HEK293 (cell line): Measurements from ENCODE around the gene VRTN.
A peak's percentile ranks its signal among the peaks of the same experiment; 100 is the strongest.

ENCODE experiments used
- CTCF ChIA-PET: fragments of 350-600 bp; formaldehyde crosslinking; extraction: SDS; loops from one replicate; lab custom pipeline; 2021; ENCODE audit warnings: antibody characterized with exemption; lab: Yijun Ruan, JAX
- POLR2A ChIA-PET: fragments of 300-600 bp; formaldehyde crosslinking; extraction: SDS; loops from one replicate; lab custom pipeline; 2020; ENCODE audit warnings: antibody characterized with exemption, inconsistent platforms; lab: Yijun Ruan, JAX
- H3K27ac ChIP-seq: fragments of 200-500 bp; sonication (Bioruptor generic); 2 replicates; pipeline ENCODE4 v1.5.1; 2014; ENCODE audit warnings: low read depth, low read length, control low read depth, inconsistent platforms; ENCODE audit errors: extremely low read depth
- H3K36me3 ChIP-seq, 2 experiments: fragments of 200-500 bp in 1 of 2; sonication (Bioruptor generic) in 1 of 2; 1 replicate in 1 of 2; 2 replicates in 1 of 2; pipeline ENCODE4 v1.5.1; 2014 to 2017; ENCODE audit warnings: inconsistent platforms in 2 of 2, low read length in 2 of 2; ENCODE audit not compliant: control insufficient read depth in 2 of 2, insufficient read depth in 1 of 2
- H3K4me1 ChIP-seq: fragments of 200-500 bp; sonication (Bioruptor generic); 2 replicates; pipeline ENCODE4 v1.5.1; 2014; ENCODE audit warnings: mild to moderate bottlenecking, low read length, inconsistent platforms; ENCODE audit not compliant: control insufficient read depth, insufficient read depth
- H3K4me3 ChIP-seq: 2 replicates; pipeline ENCODE4 v1.5.1; 2011; ENCODE audit warnings: low read depth, mild to moderate bottlenecking, control low read depth, low read length, moderate library complexity
- H3K9me3 ChIP-seq: fragments of 200-500 bp; sonication (Bioruptor generic); 2 replicates; pipeline ENCODE4 v1.5.1; 2014; ENCODE audit warnings: low read depth, low read length, inconsistent platforms; ENCODE audit not compliant: control insufficient read depth, insufficient read depth
- ZNF121 ChIP-seq: fragments of 450-650 bp; formaldehyde crosslinking; IDR thresholded peaks from 2 replicates; pipeline ENCODE4 v1.5.1; 2016; ENCODE audit warnings: missing biosample characterization, missing genetic modification characterization
- ZNF133 ChIP-seq: fragments of 450-650 bp; formaldehyde crosslinking; IDR thresholded peaks from 2 replicates; pipeline ENCODE4 v1.5.1; 2016; ENCODE audit warnings: missing biosample characterization, missing genetic modification characterization
- ZNF23 ChIP-seq: fragments of 450-650 bp; formaldehyde crosslinking; IDR thresholded peaks from 2 replicates; pipeline ENCODE4 v1.5.1; 2016; ENCODE audit warnings: missing biosample characterization, missing genetic modification characterization, borderline replicate concordance
- ZNF274 ChIP-seq, 2 experiments: fragments of 200-500 bp in 1 of 2; fragments of 450-650 bp in 1 of 2; sonication (Bioruptor generic) in 1 of 2; formaldehyde crosslinking in 1 of 2; IDR thresholded peaks; 2 replicates each; pipeline versions ENCODE4 v1.5.1 to v1.6.1; 2014 to 2016; ENCODE audit warnings: borderline replicate concordance in 1 of 2, inconsistent platforms in 1 of 2, low read length in 1 of 2, missing biosample characterization in 1 of 2, missing genetic modification characterization in 1 of 2
- ZNF37A ChIP-seq: fragments of 450-650 bp; IDR thresholded peaks from 2 replicates; pipeline ENCODE4 v1.5.1; 2018; ENCODE audit warnings: missing biosample characterization, missing genetic modification characterization
- ZNF391 ChIP-seq: fragments of 450-650 bp; formaldehyde crosslinking; IDR thresholded peaks from 2 replicates; pipeline ENCODE4 v1.5.1; 2016; ENCODE audit warnings: low read depth, missing biosample characterization, missing genetic modification characterization, borderline replicate concordance
- ZNF423 ChIP-seq: fragments of 450-650 bp; formaldehyde crosslinking; IDR thresholded peaks from 2 replicates; pipeline ENCODE4 v1.5.1; 2016; ENCODE audit warnings: missing biosample characterization, missing genetic modification characterization
- ZNF548 ChIP-seq: fragments of 450-650 bp; formaldehyde crosslinking; IDR thresholded peaks from 2 replicates; pipeline ENCODE4 v1.5.1; 2016; ENCODE audit warnings: missing biosample characterization, missing genetic modification characterization
- ZNF571 ChIP-seq: fragments of 450-650 bp; formaldehyde crosslinking; IDR thresholded peaks from 2 replicates; pipeline ENCODE4 v1.5.0; 2017; ENCODE audit warnings: missing biosample characterization, missing genetic modification characterization
- ZNF658 ChIP-seq: fragments of 450-650 bp; formaldehyde crosslinking; IDR thresholded peaks from 2 replicates; pipeline ENCODE4; 2016; ENCODE audit warnings: missing biosample characterization, missing genetic modification characterization
- ZNF791 ChIP-seq: fragments of 450-650 bp; formaldehyde crosslinking; IDR thresholded peaks from 2 replicates; pipeline ENCODE4 v1.5.1; 2016; ENCODE audit warnings: missing biosample characterization, missing genetic modification characterization
- TF ChIP-seq, protein P1 (sequence below): fragments of 450-650 bp; formaldehyde crosslinking; IDR thresholded peaks from 2 replicates; pipeline ENCODE4 v1.5.1; 2016; ENCODE audit warnings: missing biosample characterization, missing genetic modification characterization
- TF ChIP-seq, protein P2 (sequence below): fragments of 450-650 bp; formaldehyde crosslinking; IDR thresholded peaks from 2 replicates; pipeline ENCODE4 v1.5.1; 2016; ENCODE audit warnings: missing biosample characterization, missing genetic modification characterization
- TF ChIP-seq, protein P3 (sequence below): fragments of 450-650 bp; formaldehyde crosslinking; IDR thresholded peaks from 2 replicates; pipeline ENCODE4 v1.5.1; 2016; ENCODE audit warnings: missing biosample characterization, missing genetic modification characterization
- TF ChIP-seq, protein P4 (sequence below): fragments of 450-650 bp; formaldehyde crosslinking; IDR thresholded peaks from 2 replicates; pipeline ENCODE4 v1.5.1; 2016; ENCODE audit warnings: missing biosample characterization, missing genetic modification characterization
- TF ChIP-seq, protein P5 (sequence below): fragments of 450-650 bp; formaldehyde crosslinking; IDR thresholded peaks from 2 replicates; pipeline ENCODE4 v1.5.0; 2017; ENCODE audit warnings: missing biosample characterization, missing genetic modification characterization, borderline replicate concordance

VRTN gene

DNA sequence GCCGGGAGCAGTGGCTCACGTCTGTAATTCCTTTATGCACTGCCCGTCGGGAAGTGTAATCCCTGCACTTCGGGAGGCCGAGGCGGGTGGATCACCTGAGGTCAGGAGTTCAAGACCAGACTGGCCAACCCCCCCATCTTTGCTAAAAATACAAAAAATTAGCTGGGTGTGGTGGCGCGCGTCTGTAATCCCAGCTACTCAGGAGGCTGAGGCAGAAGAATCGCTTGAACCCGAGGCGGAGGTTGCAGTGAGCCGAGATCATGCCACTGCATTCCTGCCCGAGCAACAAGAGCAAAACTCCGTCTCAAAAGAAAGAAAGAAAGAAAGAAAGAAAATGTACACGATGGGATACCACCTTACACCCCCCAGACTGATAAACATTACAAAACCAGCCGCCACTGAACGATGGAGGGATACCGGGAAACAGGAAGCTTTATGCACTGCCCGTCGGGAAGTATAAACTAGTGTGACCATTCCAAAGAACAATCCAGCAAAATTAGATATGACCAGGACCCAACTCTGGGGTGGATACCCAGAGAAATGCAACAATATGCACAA lies 46.6 kb upstream of the VRTN start (continued):
- TF ChIP-seq, protein P1, sequence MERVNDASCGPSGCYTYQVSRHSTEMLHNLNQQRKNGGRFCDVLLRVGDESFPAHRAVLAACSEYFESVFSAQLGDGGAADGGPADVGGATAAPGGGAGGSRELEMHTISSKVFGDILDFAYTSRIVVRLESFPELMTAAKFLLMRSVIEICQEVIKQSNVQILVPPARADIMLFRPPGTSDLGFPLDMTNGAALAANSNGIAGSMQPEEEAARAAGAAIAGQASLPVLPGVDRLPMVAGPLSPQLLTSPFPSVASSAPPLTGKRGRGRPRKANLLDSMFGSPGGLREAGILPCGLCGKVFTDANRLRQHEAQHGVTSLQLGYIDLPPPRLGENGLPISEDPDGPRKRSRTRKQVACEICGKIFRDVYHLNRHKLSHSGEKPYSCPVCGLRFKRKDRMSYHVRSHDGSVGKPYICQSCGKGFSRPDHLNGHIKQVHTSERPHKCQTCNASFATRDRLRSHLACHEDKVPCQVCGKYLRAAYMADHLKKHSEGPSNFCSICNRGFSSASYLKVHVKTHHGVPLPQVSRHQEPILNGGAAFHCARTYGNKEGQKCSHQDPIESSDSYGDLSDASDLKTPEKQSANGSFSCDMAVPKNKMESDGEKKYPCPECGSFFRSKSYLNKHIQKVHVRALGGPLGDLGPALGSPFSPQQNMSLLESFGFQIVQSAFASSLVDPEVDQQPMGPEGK = no peak
- TF ChIP-seq ZNF791 (tag by site-specific recombination) (no peak), ZNF391 (tag by site-specific recombination) (no peak)

DNA sequence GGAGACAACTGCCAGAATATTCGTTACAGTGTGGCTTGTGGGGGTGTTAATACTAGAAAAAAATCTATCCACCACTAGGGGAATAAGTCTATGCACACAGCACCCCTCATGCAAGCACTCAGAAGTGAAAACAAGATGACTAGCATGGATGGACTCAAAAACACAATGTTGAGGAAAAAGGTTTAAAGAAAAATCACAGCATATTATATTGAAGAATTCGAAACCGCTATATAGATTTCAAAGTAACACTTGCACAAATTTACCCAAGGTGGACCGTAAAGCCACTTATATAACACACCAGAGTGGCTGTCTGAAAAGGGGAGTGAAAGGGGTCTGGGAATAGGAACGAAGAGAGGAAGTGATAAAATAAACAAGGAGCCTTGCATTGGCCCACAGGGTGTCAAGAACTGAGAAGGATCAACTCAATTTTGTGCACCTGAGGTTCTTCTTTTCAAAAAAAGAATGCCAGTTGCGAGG lies 46.1 kb upstream of the VRTN start:
- peaks cover 17 to 32% of the 10 kb centered on the region in 2 experiments; a peak in 2 of 3 replicates for H3K36me3 ChIP-seq
- TF ChIP-seq ZNF658 = no peak
- TF ChIP-seq, protein P2, sequence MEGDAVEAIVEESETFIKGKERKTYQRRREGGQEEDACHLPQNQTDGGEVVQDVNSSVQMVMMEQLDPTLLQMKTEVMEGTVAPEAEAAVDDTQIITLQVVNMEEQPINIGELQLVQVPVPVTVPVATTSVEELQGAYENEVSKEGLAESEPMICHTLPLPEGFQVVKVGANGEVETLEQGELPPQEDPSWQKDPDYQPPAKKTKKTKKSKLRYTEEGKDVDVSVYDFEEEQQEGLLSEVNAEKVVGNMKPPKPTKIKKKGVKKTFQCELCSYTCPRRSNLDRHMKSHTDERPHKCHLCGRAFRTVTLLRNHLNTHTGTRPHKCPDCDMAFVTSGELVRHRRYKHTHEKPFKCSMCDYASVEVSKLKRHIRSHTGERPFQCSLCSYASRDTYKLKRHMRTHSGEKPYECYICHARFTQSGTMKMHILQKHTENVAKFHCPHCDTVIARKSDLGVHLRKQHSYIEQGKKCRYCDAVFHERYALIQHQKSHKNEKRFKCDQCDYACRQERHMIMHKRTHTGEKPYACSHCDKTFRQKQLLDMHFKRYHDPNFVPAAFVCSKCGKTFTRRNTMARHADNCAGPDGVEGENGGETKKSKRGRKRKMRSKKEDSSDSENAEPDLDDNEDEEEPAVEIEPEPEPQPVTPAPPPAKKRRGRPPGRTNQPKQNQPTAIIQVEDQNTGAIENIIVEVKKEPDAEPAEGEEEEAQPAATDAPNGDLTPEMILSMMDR = peak; percentile 27
- TF ChIP-seq ZNF571 = no peak
- TF ChIP-seq, protein P3, sequence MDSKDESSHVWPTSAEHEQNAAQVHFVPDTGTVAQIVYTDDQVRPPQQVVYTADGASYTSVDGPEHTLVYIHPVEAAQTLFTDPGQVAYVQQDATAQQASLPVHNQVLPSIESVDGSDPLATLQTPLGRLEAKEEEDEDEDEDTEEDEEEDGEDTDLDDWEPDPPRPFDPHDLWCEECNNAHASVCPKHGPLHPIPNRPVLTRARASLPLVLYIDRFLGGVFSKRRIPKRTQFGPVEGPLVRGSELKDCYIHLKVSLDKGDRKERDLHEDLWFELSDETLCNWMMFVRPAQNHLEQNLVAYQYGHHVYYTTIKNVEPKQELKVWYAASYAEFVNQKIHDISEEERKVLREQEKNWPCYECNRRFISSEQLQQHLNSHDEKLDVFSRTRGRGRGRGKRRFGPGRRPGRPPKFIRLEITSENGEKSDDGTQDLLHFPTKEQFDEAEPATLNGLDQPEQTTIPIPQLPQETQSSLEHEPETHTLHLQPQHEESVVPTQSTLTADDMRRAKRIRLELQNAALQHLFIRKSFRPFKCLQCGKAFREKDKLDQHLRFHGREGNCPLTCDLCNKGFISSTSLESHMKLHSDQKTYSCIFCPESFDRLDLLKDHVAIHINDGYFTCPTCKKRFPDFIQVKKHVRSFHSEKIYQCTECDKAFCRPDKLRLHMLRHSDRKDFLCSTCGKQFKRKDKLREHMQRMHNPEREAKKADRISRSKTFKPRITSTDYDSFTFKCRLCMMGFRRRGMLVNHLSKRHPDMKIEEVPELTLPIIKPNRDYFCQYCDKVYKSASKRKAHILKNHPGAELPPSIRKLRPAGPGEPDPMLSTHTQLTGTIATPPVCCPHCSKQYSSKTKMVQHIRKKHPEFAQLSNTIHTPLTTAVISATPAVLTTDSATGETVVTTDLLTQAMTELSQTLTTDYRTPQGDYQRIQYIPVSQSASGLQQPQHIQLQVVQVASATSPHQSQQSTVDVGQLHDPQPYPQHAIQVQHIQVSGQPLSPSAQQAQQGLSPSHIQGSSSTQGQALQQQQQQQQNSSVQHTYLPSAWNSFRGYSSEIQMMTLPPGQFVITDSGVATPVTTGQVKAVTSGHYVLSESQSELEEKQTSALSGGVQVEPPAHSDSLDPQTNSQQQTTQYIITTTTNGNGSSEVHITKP (tag by site-specific recombination) = 0 out of 2 replicates have a peak, but pooled peaks have one; percentile 6
- POLR2A ChIA-PET = interaction anchor here (0.8 to 1.5 kb wide), 8 partner anchors 9 to 461 kb away, joined by 3 to 7 read pairs (median 4); partner anchors contain the start of genes ISCA2 and NPC2
- H3K4me3 ChIP-seq = peak overlapping the region; percentile 92
- peak overlapping the region; percentile 68 for H3K27ac ChIP-seq
- H3K9me3 ChIP-seq = no peaks in the 10 kb centered on the region
- H3K4me1 ChIP-seq = no peaks in the 10 kb centered on the region
- CTCF ChIA-PET = interaction anchor here (0.6 to 1.6 kb wide), 7 partner anchors 11 to 311 kb away, joined by 3 to 4 read pairs (median 3); no protein-coding TSS in a partner anchor

DNA sequence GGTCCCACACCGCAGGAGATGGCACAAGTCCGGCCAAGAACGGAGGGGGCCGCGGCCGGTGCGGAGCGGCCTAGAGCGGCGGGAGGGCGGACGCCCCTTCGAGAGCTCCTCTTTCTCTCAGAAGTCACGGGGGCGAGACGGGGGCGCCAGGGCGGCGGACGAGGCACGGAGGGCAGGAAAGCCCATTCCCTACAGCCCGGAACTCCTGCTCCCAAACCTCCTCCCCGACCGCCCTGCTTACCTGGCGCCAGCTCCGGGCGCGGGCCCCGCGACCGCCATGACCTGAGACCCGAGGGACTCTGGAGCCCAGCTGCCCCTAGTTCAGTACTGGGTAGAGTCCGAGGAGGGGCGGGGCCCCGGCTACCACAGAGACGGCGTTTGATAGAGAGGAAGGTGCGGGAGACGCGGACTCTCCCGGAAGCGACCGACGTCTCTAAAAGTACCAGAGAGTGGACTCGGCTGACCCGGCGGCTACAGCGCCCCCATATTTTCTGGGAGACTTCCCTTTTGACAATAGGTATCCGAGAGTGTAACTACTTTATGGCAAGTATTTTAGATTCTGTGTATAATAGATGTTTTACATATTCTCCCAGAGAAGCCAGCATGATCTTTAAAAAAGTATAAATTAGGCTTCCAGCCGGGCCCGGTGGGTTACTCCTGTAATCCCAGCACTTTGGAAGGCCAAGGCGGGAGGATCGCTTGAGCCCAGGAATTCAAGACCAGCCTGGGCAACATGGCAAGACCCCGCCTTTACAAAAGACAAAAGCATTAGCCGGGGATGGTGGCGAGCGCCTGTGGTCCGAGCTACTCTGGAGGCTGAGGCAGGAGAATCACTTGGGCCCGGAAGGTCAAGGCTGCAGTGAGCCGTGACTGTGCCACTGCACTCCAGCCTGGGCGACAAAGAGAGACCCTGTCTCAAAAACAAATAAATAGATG lies 45.4 kb upstream of the VRTN start, which contains the start of gene ABCD4:
Gene ABCD4 (minus strand): TSS at position 301 of the 936 bp plus-strand sequence. CDS start 22 bp downstream, at position 279.
- Histone ChIP-seq H3K4me3 (peak within 1 kb of the TSS; percentile 92), H3K36me3 (peaks cover 17 to 25% of the 10 kb centered on the region in 2 experiments; a peak in 2 of 3 replicates), H3K9me3 (no peaks in the 10 kb centered on the region), H3K27ac (peak within 1 kb of the TSS; percentile 68), H3K4me1 (no peaks in the 10 kb centered on the region)
- ChIA-PET CTCF (interaction anchor here (0.5 to 1.6 kb wide), 13 partner anchors 9 to 310 kb away, joined by 3 to 7 read pairs (median 3); no protein-coding TSS in a partner anchor), POLR2A (interaction anchor here (0.8 to 1.5 kb wide), 9 partner anchors 9 to 461 kb away, joined by 3 to 7 read pairs (median 4); partner anchors contain the start of genes ISCA2 and NPC2)
- no peak for TF ChIP-seq ZNF37A
- TF ChIP-seq ZNF121 (tag by site-specific recombination) = peak; percentile 99
- TF ChIP-seq ZNF133 (tag by site-specific recombination) = no peak
- TF ChIP-seq, protein P4, sequence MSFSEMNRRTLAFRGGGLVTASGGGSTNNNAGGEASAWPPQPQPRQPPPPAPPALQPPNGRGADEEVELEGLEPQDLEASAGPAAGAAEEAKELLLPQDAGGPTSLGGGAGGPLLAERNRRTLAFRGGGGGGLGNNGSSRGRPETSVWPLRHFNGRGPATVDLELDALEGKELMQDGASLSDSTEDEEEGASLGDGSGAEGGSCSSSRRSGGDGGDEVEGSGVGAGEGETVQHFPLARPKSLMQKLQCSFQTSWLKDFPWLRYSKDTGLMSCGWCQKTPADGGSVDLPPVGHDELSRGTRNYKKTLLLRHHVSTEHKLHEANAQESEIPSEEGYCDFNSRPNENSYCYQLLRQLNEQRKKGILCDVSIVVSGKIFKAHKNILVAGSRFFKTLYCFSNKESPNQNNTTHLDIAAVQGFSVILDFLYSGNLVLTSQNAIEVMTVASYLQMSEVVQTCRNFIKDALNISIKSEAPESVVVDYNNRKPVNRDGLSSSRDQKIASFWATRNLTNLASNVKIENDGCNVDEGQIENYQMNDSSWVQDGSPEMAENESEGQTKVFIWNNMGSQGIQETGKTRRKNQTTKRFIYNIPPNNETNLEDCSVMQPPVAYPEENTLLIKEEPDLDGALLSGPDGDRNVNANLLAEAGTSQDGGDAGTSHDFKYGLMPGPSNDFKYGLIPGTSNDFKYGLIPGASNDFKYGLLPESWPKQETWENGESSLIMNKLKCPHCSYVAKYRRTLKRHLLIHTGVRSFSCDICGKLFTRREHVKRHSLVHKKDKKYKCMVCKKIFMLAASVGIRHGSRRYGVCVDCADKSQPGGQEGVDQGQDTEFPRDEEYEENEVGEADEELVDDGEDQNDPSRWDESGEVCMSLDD (tag by site-specific recombination) = peak; percentile 48; the same call in 1 of the 2 replicates
- TF ChIP-seq ZNF548 = no peak
- no peak for TF ChIP-seq ZNF274 (IDR thresholded peaks at IDR 0.05; ENCODE audit: low read length)
- no peak for TF ChIP-seq ZNF274 (tag by site-specific recombination; IDR thresholded peaks at IDR 0.05; ENCODE audit: borderline replicate concordance)
- no peak for TF ChIP-seq ZNF423
- TF ChIP-seq, protein P5, sequence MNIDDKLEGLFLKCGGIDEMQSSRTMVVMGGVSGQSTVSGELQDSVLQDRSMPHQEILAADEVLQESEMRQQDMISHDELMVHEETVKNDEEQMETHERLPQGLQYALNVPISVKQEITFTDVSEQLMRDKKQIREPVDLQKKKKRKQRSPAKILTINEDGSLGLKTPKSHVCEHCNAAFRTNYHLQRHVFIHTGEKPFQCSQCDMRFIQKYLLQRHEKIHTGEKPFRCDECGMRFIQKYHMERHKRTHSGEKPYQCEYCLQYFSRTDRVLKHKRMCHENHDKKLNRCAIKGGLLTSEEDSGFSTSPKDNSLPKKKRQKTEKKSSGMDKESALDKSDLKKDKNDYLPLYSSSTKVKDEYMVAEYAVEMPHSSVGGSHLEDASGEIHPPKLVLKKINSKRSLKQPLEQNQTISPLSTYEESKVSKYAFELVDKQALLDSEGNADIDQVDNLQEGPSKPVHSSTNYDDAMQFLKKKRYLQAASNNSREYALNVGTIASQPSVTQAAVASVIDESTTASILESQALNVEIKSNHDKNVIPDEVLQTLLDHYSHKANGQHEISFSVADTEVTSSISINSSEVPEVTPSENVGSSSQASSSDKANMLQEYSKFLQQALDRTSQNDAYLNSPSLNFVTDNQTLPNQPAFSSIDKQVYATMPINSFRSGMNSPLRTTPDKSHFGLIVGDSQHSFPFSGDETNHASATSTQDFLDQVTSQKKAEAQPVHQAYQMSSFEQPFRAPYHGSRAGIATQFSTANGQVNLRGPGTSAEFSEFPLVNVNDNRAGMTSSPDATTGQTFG (tag by site-specific recombination) = no peak
- no peak for TF ChIP-seq ZNF23 (tag by site-specific recombination)
